ENCODE results near the gene LARP1.

LARP1 gene

DNA sequence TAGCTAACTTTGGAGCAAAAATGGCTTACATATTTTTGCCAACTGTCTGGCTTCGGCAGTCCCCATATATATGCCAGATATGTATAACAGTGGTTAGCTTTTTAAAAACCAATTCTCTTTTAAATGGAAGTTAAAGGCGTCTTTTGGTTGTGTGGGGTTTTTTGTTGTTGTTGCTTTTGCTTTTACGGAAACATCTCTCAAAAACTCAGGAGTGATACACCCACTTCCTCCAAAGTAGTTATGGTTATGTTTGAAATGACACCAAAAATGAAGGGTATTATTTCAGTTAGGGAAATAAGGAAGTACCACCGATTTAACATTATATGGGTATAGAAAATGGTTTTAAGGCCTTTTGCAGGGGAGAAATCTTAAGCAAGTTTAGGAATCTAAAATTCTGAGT lies 105.6 kb downstream of the LARP1 start:
- no peak for DNase-seq

GRCh38 chr5:154861946-154862345 lies 106.8 kb downstream of the LARP1 start:
- no peak for DNase-seq

DNA sequence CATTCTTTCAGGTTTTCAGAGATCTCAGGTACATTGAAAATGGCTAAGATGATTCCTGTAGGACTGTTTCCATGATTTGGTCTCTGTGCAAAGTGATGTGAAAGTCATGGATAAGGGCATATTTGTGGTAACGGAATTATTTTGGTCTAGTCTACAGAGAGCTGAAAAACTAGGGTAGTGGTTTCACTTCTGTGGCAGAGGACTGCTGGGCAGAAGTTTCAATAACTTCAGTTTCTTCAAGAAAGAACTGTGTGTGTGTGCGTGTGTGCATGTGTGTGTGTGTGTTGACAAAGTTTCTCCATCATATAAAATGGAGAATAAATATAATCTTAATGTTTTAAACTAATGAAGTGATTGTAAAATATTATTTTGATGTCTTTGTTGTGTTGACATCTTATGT lies 107.6 kb downstream of the LARP1 start:
- no peak for DNase-seq

- no peak for DNase-seq
Measured at GRCh38 chr5:154863291-154864080, 108.3 kb downstream of the LARP1 start.

DNA sequence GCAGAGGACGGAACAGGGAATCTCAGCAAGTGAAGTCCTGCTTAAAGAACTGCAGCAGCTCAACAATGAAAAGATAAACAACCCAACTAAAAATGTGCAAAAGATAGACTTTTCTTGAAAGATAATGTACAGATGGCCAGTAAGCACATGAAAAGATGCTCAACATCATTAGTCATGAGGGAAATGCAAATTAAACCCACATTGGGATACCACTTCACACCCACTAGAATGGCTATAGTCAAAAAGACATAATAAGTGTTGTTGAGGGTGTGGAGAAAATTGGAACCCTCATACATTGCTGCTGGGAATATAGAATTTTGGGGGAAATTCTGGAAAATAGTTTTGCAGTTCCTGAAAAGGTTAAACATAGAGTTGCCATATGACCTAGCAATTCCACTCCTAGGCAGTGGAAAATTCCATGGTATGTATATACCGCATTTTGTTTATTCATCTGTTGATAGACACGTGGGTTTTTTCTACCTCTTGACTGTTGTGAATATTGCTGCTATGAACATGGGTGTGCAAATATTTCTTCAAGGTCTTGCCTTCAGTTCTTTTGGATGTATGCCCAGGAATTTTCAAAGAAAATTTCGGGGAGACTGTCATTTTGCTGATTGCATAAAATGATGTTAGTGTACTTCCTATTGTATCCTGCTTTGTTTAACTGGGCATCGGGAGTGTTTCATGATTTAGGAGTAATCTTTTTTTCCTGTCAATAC lies 110.4 kb downstream of the LARP1 start:
- no peak for DNase-seq

GRCh38 chr5:154866841-154867240 lies 111.7 kb downstream of the LARP1 start:
- no peak for DNase-seq

All from T-helper 9 cell (primary cell).